ENCODE results near the gene ZFAND3. TPM values are rescaled to one million over a fixed set of nuclear protein-coding genes. Genes with fewer than 3 reads are reported as not detected.

The ZFAND3 gene
- total and polyA plus RNA-seq, 2 donors (not counting 3 experiments of a cell fraction or from before 2014, with no cell fraction given) = 15.4 to 54.2 TPM

DNA sequence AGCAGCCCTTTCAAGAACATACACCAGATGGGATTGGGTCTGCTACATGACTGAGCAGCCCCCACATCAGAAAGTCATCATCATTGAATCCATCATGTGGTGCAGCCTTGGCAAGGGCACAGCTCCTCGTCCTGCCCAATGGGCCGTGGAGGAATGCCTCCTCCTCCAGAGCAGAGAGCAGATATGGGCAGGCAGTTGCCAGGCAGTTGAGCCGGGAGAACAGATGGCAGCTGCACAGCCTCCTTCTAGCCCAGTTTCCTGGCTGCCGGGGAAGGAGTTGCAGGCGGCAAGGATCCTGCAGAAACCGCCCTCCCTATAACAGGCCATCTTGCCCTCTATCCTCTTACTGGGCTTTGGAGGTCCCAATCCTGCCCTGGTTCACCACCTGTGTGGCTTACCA, 11.9 kb upstream of the ZFAND3 start:
- no TSS peak for BruUV-seq (replicated peaks)
- H3K36me3 ChIP-seq (ENCODE audit: control insufficient read depth in 2 of 2, extremely low read depth in 1 of 2, insufficient read depth in 2 of 2, low read length in 2 of 2) = no peaks in the 10 kb centered on the region
- no peak overlapping the region for H3K4me2 ChIP-seq (ENCODE audit: insufficient read depth, low read length)
- H3K9me3 ChIP-seq (replicated peaks; ENCODE audit: control insufficient read depth, insufficient read depth, low read length) = no peaks in the 10 kb centered on the region
- no peak overlapping the region for H3K4me3 ChIP-seq (replicated peaks in 1 of 3; ENCODE audit: insufficient read depth in 1 of 3, low read depth in 1 of 3, low read length in 3 of 3)
- H3K79me2 ChIP-seq (ENCODE audit: control insufficient read depth, insufficient read depth, low read length) = no peaks in the 10 kb centered on the region
- H4K20me1 ChIP-seq (replicated peaks; ENCODE audit: control insufficient read depth, extremely low read depth, insufficient read depth, low read length) = no peaks in the 10 kb centered on the region
- dilution Hi-C loops (cut with MboI; ENCODE audit: extremely low pct_ligation_motif_present, low sequenced_read_pairs) (no loop called here), intact Hi-C loops (cut with micrococcal nuclease) (no loop called here)
- CTCF ChIA-PET = interaction anchor here (0.9 to 1.6 kb wide), 3 partner anchors 12 to 52 kb away, joined by 3 to 6 read pairs (median 5); partner anchors contain the start of gene ZFAND3
- H3K4me1 ChIP-seq (ENCODE audit: control insufficient read depth, extremely low read depth, insufficient read depth, low read length) = no peaks in the 10 kb centered on the region
- FAIRE-seq (no peak), DNase-seq (ENCODE audit: low read depth, low spot score) (no peak)
- TF ChIP-seq FOS (IDR thresholded peaks at IDR 0.05; ENCODE audit: borderline replicate concordance, insufficient read depth, low read length) (no peak), POLR2AphosphoS5 (IDR thresholded peaks at IDR 0.05; ENCODE audit: insufficient read depth, low read depth, low read length) (no peak), MYC (IDR thresholded peaks at IDR 0.05; ENCODE audit: low read depth, low read length) (no peak), EZH2 (IDR thresholded peaks at IDR 0.05; ENCODE audit: borderline replicate concordance, low read depth, low read length, severe bottlenecking) (no peak), JUN (IDR thresholded peaks at IDR 0.05; ENCODE audit: borderline replicate concordance, insufficient read depth, insufficient read length, low read depth) (no peak)
- TF ChIP-seq, protein P1, sequence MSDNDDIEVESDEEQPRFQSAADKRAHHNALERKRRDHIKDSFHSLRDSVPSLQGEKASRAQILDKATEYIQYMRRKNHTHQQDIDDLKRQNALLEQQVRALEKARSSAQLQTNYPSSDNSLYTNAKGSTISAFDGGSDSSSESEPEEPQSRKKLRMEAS (IDR thresholded peaks at IDR 0.05; ENCODE audit: insufficient read depth, insufficient read length) = no peak
- TF ChIP-seq, protein P2, sequence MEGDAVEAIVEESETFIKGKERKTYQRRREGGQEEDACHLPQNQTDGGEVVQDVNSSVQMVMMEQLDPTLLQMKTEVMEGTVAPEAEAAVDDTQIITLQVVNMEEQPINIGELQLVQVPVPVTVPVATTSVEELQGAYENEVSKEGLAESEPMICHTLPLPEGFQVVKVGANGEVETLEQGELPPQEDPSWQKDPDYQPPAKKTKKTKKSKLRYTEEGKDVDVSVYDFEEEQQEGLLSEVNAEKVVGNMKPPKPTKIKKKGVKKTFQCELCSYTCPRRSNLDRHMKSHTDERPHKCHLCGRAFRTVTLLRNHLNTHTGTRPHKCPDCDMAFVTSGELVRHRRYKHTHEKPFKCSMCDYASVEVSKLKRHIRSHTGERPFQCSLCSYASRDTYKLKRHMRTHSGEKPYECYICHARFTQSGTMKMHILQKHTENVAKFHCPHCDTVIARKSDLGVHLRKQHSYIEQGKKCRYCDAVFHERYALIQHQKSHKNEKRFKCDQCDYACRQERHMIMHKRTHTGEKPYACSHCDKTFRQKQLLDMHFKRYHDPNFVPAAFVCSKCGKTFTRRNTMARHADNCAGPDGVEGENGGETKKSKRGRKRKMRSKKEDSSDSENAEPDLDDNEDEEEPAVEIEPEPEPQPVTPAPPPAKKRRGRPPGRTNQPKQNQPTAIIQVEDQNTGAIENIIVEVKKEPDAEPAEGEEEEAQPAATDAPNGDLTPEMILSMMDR (IDR thresholded peaks at IDR 0.05; ENCODE audit: extremely low read depth in 1 of 2, insufficient read depth in 1 of 2, low read depth in 1 of 2, low read length in 2 of 2) = no peak
- POLR2A ChIA-PET = no interaction called here
- H3K27me3 ChIP-seq (ENCODE audit: control insufficient read depth in 2 of 2, insufficient read depth in 2 of 2, low read length in 2 of 2) = peaks cover 12 to 30% of the 10 kb centered on the region in 2 experiments
- no peak overlapping the region for H3K9ac ChIP-seq (replicated peaks; ENCODE audit: extremely low read depth, insufficient read depth, low read length)
- no peaks in the 10 kb centered on the region for H3K9me1 ChIP-seq (replicated peaks; ENCODE audit: control insufficient read depth, extremely low read depth, insufficient read depth, low read length)
- H3K27ac ChIP-seq (ENCODE audit: insufficient read depth, low read depth, low read length) = no peak overlapping the region
- no peak overlapping the region for H2AFZ ChIP-seq (ENCODE audit: low read depth, low read length)
